H1 (cell line): ENCODE results near the gene TPSD1. TPM values are rescaled to one million over a fixed set of nuclear protein-coding genes. Genes with fewer than 3 reads are reported as not detected.
A peak's percentile ranks its signal among the peaks of the same experiment; 100 is the strongest.

Experiments used
- CTCF ChIA-PET: fragments of 300-600 bp; sonication (Branson Sonifier 250); formaldehyde crosslinking; loops from one replicate; lab custom pipeline; 2021; ENCODE audit not compliant: partially characterized antibody; lab: Charles Lee
- POLR2A ChIA-PET: fragments of 300-600 bp; sonication (Branson Sonifier 250); formaldehyde crosslinking; loops from one replicate; lab custom pipeline; 2021; ENCODE audit warnings: inconsistent platforms; ENCODE audit not compliant: partially characterized antibody; lab: Charles Lee
- DNase-seq, 2 experiments: peaks; one replicate each; pipeline versions ENCODE4 v3.0.0 to v3.0.0-alpha.2; 2010 to 2022; ENCODE audit warnings: low spot score in 2 of 2, low read depth in 1 of 2, mixed read lengths in 1 of 2
- FAIRE-seq: peaks from 2 replicates; lab custom pipeline; 2011; peaks lifted over from hg19 to GRCh38; lab: Jason Lieb, UNC
- H2AFZ ChIP-seq: 2 replicates; pipeline ENCODE4 v1.8.1; 2012; ENCODE audit warnings: low read length, inconsistent platforms
- H2AK5ac ChIP-seq: 2 replicates; pipeline ENCODE4 v1.6.1; 2013; ENCODE audit warnings: low read depth, low read length
- H2BK120ac ChIP-seq: replicated peaks from 2 replicates; pipeline ENCODE3; 2013; ENCODE audit warnings: low read depth, low read length, inconsistent platforms
- H2BK12ac ChIP-seq: 2 replicates; pipeline ENCODE4 v1.6.1; 2013; ENCODE audit warnings: low read depth, low read length
- H2BK15ac ChIP-seq: 2 replicates; pipeline ENCODE4 v1.6.1; 2013; ENCODE audit warnings: low read length
- H2BK20ac ChIP-seq: 2 replicates; pipeline ENCODE4 v1.6.1; 2013; ENCODE audit warnings: low read length
- H2BK5ac ChIP-seq: 2 replicates; pipeline ENCODE4 v1.6.1; 2013; ENCODE audit warnings: low read depth, low read length
- H3K14ac ChIP-seq: 2 replicates; pipeline ENCODE4 v1.6.1; 2013; ENCODE audit warnings: inconsistent platforms; ENCODE audit not compliant: insufficient read length
- H3K18ac ChIP-seq: 2 replicates; pipeline ENCODE4 v1.6.1; 2013; ENCODE audit warnings: low read length; ENCODE audit errors: extremely low read depth
- H3K23ac ChIP-seq: 2 replicates; pipeline ENCODE4 v1.6.1; 2013; ENCODE audit warnings: inconsistent platforms; ENCODE audit not compliant: insufficient read length
- H3K23me2 ChIP-seq: 2 replicates; pipeline ENCODE4 v1.6.1; 2013; ENCODE audit warnings: low read depth, low read length
- H3K27ac ChIP-seq: 2 replicates; pipeline ENCODE4 v1.6.1; 2011; ENCODE audit warnings: low read depth, low read length, inconsistent platforms
- H3K27me3 ChIP-seq, 4 experiments: replicated peaks in 1 of 4; 1 replicate in 1 of 4; 2 replicates in 3 of 4; pipeline versions ENCODE4 v1.6.1 to v1.8.1; 2011 to 2013; ENCODE audit warnings: low read length in 3 of 4, mild to moderate bottlenecking in 3 of 4, inconsistent platforms in 2 of 4, mixed read lengths in 2 of 4, moderate library complexity in 1 of 4; ENCODE audit not compliant: control insufficient read depth in 3 of 4, insufficient read depth in 3 of 4; ENCODE audit errors: extremely low read depth in 1 of 4
- H3K36me3 ChIP-seq, 4 experiments: 2 replicates each; pipeline versions ENCODE4 v1.6.1 to v1.8.1; 2011 to 2013; ENCODE audit warnings: mild to moderate bottlenecking in 4 of 4, low read length in 3 of 4, moderate library complexity in 2 of 4, control low read depth in 1 of 4, inconsistent platforms in 1 of 4; ENCODE audit not compliant: insufficient read depth in 4 of 4, control insufficient read depth in 2 of 4
- H3K4ac ChIP-seq: replicated peaks from 2 replicates; pipeline ENCODE3; 2013; ENCODE audit warnings: low read length, low read depth, mixed read lengths, inconsistent platforms; ENCODE audit not compliant: insufficient read length
- H3K4me1 ChIP-seq, 4 experiments: replicated peaks in 1 of 4; 1 replicate in 1 of 4; 2 replicates in 3 of 4; pipeline versions ENCODE4 v1.6.1 to v1.8.1; 2011 to 2013; ENCODE audit warnings: low read length in 3 of 4, inconsistent platforms in 2 of 4, mixed read lengths in 1 of 4; ENCODE audit not compliant: insufficient read depth in 4 of 4, control insufficient read depth in 3 of 4
- H3K4me2 ChIP-seq, 2 experiments: 2 replicates each; pipeline versions ENCODE4 v1.6.1 to v1.8.1; 2011 to 2013; ENCODE audit warnings: low read depth in 2 of 2, low read length in 2 of 2, control low read depth in 1 of 2, inconsistent platforms in 1 of 2, mild to moderate bottlenecking in 1 of 2; ENCODE audit not compliant: insufficient read depth in 1 of 2
- H3K4me3 ChIP-seq, 4 experiments: fragments of 200-600, 300-600 bp in 1 of 4; sonication (generic), shearing (Covaris generic), sonication (Bioruptor Twin) in 1 of 4; 2 replicates each; pipeline versions ENCODE4 v1.5.1 to v1.8.1; 2011 to 2016; ENCODE audit warnings: low read length in 4 of 4, low read depth in 3 of 4, control low read depth in 2 of 4, inconsistent platforms in 2 of 4, mild to moderate bottlenecking in 2 of 4, mixed read lengths in 1 of 4, moderate library complexity in 1 of 4; ENCODE audit not compliant: insufficient read depth in 2 of 4; ENCODE audit errors: extremely low read depth in 1 of 4
- H3K56ac ChIP-seq: replicated peaks from 2 replicates; pipeline ENCODE3; 2013; ENCODE audit warnings: low read depth, mild to moderate bottlenecking, mixed read lengths, low read length, inconsistent platforms; ENCODE audit not compliant: insufficient read length
- H3K79me1 ChIP-seq: 2 replicates; pipeline ENCODE4 v1.6.1; 2013; ENCODE audit warnings: low read depth, low read length, control low read depth
- H3K79me2 ChIP-seq, 2 experiments: 2 replicates each; pipeline versions ENCODE4 v1.6.1 to v1.8.1; 2012 to 2013; ENCODE audit warnings: low read length in 2 of 2, mild to moderate bottlenecking in 2 of 2, inconsistent platforms in 1 of 2; ENCODE audit not compliant: insufficient read depth in 2 of 2, control insufficient read depth in 1 of 2
- H3K9ac ChIP-seq, 4 experiments: replicated peaks in 1 of 4; 1 replicate in 1 of 4; 2 replicates in 3 of 4; pipeline versions ENCODE4 v1.6.1 to v1.8.1; 2011 to 2013; ENCODE audit warnings: low read depth in 3 of 4, low read length in 3 of 4, control low read depth in 2 of 4, mild to moderate bottlenecking in 2 of 4, moderate library complexity in 2 of 4, inconsistent platforms in 1 of 4; ENCODE audit errors: extremely low read depth in 1 of 4
- H3K9me3 ChIP-seq, 2 experiments: 2 replicates each; pipeline versions ENCODE4 v1.6.1 to v1.8.1; 2012 to 2013; ENCODE audit warnings: mild to moderate bottlenecking in 2 of 2, moderate library complexity in 2 of 2, control low read depth in 1 of 2, inconsistent platforms in 1 of 2, low read depth in 1 of 2, low read length in 1 of 2, mixed read lengths in 1 of 2; ENCODE audit not compliant: insufficient read depth in 2 of 2
- H4K20me1 ChIP-seq, 2 experiments: replicated peaks in 1 of 2; 2 replicates each; pipeline versions ENCODE3 to v1.8.1; 2011 to 2013; ENCODE audit warnings: inconsistent platforms in 2 of 2, low read length in 2 of 2, mild to moderate bottlenecking in 1 of 2; ENCODE audit not compliant: insufficient read depth in 2 of 2, control insufficient read depth in 1 of 2
- H4K5ac ChIP-seq: 2 replicates; pipeline ENCODE4 v1.6.1; 2013; ENCODE audit warnings: low read length, low read depth, mixed read lengths, inconsistent platforms; ENCODE audit not compliant: insufficient read length
- H4K8ac ChIP-seq: 2 replicates; pipeline ENCODE4 v1.8.0; 2013; ENCODE audit warnings: mild to moderate bottlenecking, moderate library complexity, low read length, inconsistent platforms; ENCODE audit not compliant: insufficient read depth; ENCODE audit errors: extremely low read depth
- H4K91ac ChIP-seq: replicated peaks from 2 replicates; pipeline ENCODE3; 2013; ENCODE audit warnings: low read length, mixed read lengths, inconsistent platforms; ENCODE audit not compliant: insufficient read length
- BRCA1 ChIP-seq: IDR thresholded peaks from 2 replicates; pipeline ENCODE4 v1.6.1; 2012; ENCODE audit warnings: low read depth, low read length, improper control_type of control experiment
- CHD2 ChIP-seq: IDR thresholded peaks from 2 replicates; pipeline ENCODE4 v1.6.1; 2012; ENCODE audit warnings: low read length, improper control_type of control experiment
- HDAC6 ChIP-seq: IDR thresholded peaks from one replicate; pipeline ENCODE4 v1.7.1; 2012; ENCODE audit warnings: low read depth, mild to moderate bottlenecking, inconsistent platforms, low read length, moderate library complexity
- KDM5A ChIP-seq: fragments of 200-600 bp; IDR thresholded peaks from 2 replicates; pipeline ENCODE4 v1.7.1; 2012; ENCODE audit warnings: mild to moderate bottlenecking, low read length, inconsistent platforms, mixed read lengths
- MAFK ChIP-seq: IDR thresholded peaks from 2 replicates; pipeline ENCODE4 v1.6.1; 2012; ENCODE audit warnings: low read depth, mild to moderate bottlenecking, improper control_type of control experiment, low read length
- MAX ChIP-seq: IDR thresholded peaks from 2 replicates; pipeline ENCODE4 v1.6.1; 2012; ENCODE audit warnings: inconsistent platforms
- PHF8 ChIP-seq: fragments of 200-600 bp; sonication (generic); conservative IDR thresholded peaks from 2 replicates; pipeline ENCODE4 v1.7.1; 2012; ENCODE audit warnings: low read depth, mild to moderate bottlenecking, inconsistent platforms, low read length, moderate library complexity
- POLR2AphosphoS5 ChIP-seq: IDR thresholded peaks from 2 replicates; pipeline ENCODE4 v1.6.1; 2011; ENCODE audit warnings: low read depth, low read length
- SRF ChIP-seq: IDR thresholded peaks from 2 replicates; pipeline ENCODE4 v1.6.1; 2011; ENCODE audit warnings: mild to moderate bottlenecking, low read depth, low read length, moderate library complexity
- TAF1 ChIP-seq: IDR thresholded peaks from 2 replicates; pipeline ENCODE4 v1.6.1; 2011; ENCODE audit warnings: mild to moderate bottlenecking, low read depth, low read length
- TEAD4 ChIP-seq: IDR thresholded peaks from 2 replicates; pipeline ENCODE4 v1.6.1; 2012; ENCODE audit warnings: low read depth, low read length, inconsistent platforms, mixed read lengths
- ZNF274 ChIP-seq: IDR thresholded peaks from 2 replicates; pipeline ENCODE4 v1.7.0; 2012; ENCODE audit warnings: low read length, borderline replicate concordance; ENCODE audit errors: extremely low read depth
- WGBS, 2 experiments: shearing (Covaris generic) in 1 of 2; methylation state at CpG; one replicate each; pipeline versions ENCODE4 v1.1.6 to v1.1.7; 2013 to 2015; ENCODE audit warnings: low lambda C conversion rate in 2 of 2, mixed read lengths in 2 of 2, inconsistent platforms in 1 of 2, low coverage in 1 of 2, missing lambda C conversion rate in 1 of 2; ENCODE audit not compliant: insufficient replicate concordance in 2 of 2, insufficient coverage in 1 of 2, insufficient read length in 1 of 2; ENCODE audit errors: extremely low coverage in 1 of 2, missing lambda C conversion rate in 1 of 2; 5-methylcytosine and 5-hydroxymethylcytosine counted together
- polyA plus RNA-seq, 7 experiments: library from polyadenylated mRNA; depleted of rRNA in 3 of 7; stranded (reverse) in 5 of 7; unstranded in 2 of 7; fragments of >200 nt in 5 of 7; fragments of 200-250 nt in 2 of 7; gene quantifications; 1 replicate in 5 of 7; 2 replicates in 1 of 7; 4 replicates in 1 of 7; pipeline versions ENCODE4 v1.2.1 to v1.2.3, GENCODE V29; 2011 to 2013; ENCODE audit warnings: missing spikeins in 2 of 7, mixed read lengths in 2 of 7
- total RNA-seq: library from RNA; stranded (reverse); fragmentation: NEBNext Ultra II Directional; extraction: Animal tissue kit (Norgen Biotek cat#: 25700); gene quantifications from 2 replicates; pipeline ENCODE4 v1.2.1, GENCODE V29; 2021

TPSD1 gene
- total and polyA plus RNA-seq, 2 of the 8 experiments (the other 6 are each of a cell fraction or from before 2014, with no cell fraction given): 0.26 TPM; not detected in 1

- Histone ChIP-seq H4K20me1 (peaks cover 2 to 11% of the 10 kb centered on the region in 2 experiments), H2BK20ac (no peak overlapping the region), H3K23ac (no peak overlapping the region), H2BK15ac (no peak overlapping the region), H2BK5ac (no peak overlapping the region), H3K4ac (no peak overlapping the region), H3K18ac (no peak overlapping the region), H3K79me1 (no peaks in the 10 kb centered on the region), H3K27me3 (no peaks in the 10 kb centered on the region), H3K56ac (no peak overlapping the region), H4K5ac (no peak overlapping the region), H3K79me2 (no peaks in the 10 kb centered on the region), H4K91ac (no peak overlapping the region), H3K9me3 (no peaks in the 10 kb centered on the region), H3K9ac (no peak overlapping the region), H2AFZ (no peak overlapping the region), H3K36me3 (peaks cover 0 to 41% (median 3%) of the 10 kb centered on the region in 4 experiments; a peak in 5 of 8 replicates), H2AK5ac (no peak overlapping the region), H2BK12ac (no peak overlapping the region), H3K23me2 (no peaks in the 10 kb centered on the region), H3K27ac (no peak overlapping the region), H3K4me2 (no peak overlapping the region), H4K8ac (peak overlapping the region; percentile 51; the same call in 1 of the 2 replicates), H3K4me3 (no peak overlapping the region), H3K14ac (no peak overlapping the region), H2BK120ac (no peak overlapping the region), H3K4me1 (no peaks in the 10 kb centered on the region)
- FAIRE-seq (no peak), DNase-seq (no peak)
- no peak for TF ChIP-seq TEAD4
- no peak for TF ChIP-seq MAX
- TF ChIP-seq POLR2AphosphoS5: no peak
- no peak for TF ChIP-seq MAFK
- no peak for TF ChIP-seq PHF8
- TF ChIP-seq ZNF274: no peak
- no peak for TF ChIP-seq BRCA1
- no peak for TF ChIP-seq CHD2
- TF ChIP-seq TAF1: no peak
- no peak for TF ChIP-seq HDAC6
- TF ChIP-seq KDM5A: no peak
- TF ChIP-seq SRF: no peak
- WGBS, 2 experiments: 86% methylated on average over 11 of the region's 16 CpGs; no CpG with 5 or more reads in 1 of the 2 experiments
- CTCF ChIA-PET: interaction anchor here (0.8 to 1.4 kb wide), 3 partner anchors 22 to 228 kb away, joined by 3 read pairs; no protein-coding TSS in a partner anchor
- POLR2A ChIA-PET: no interaction called here
Measured at GRCh38 chr16:1206786-1207185, 49.1 kb upstream of the TPSD1 start.
